Peyer's patch (tissue), 4 donors: ENCODE results near the gene BLM. TPM values are rescaled to one million over a fixed set of nuclear protein-coding genes. Genes with fewer than 3 reads are reported as not detected.

Experiments
- DNase-seq, 3 donors: peaks; one replicate each; pipeline ENCODE4 v3.0.0-alpha.2; 2017 to 2019
- H3K27ac ChIP-seq, 4 donors: fragments of 200-600 bp; sonication (generic); one replicate each; pipeline ENCODE4 v1.5.1; 2016 to 2019
- H3K27me3 ChIP-seq, 2 donors: fragments of 200-600 bp; sonication (generic); one replicate each; pipeline ENCODE4 v1.5.1; 2019
- H3K36me3 ChIP-seq, 3 donors: fragments of 200-600 bp; sonication (generic); one replicate each; pipeline ENCODE4 v1.5.1; 2016 to 2019
- H3K4me1 ChIP-seq, 4 donors: fragments of 200-600 bp; sonication (generic); one replicate each; pipeline ENCODE4 v1.5.1; 2016 to 2019
- H3K4me3 ChIP-seq, 4 donors: fragments of 200-600 bp; sonication (generic); 1 replicate in 3 of 4; 2 replicates in 1 of 4; pipeline ENCODE4 v1.5.1; 2016 to 2019; ENCODE audit warnings: mild to moderate bottlenecking in 1 of 4
- H3K9me3 ChIP-seq, 4 donors: fragments of 200-600 bp; sonication (generic); one replicate each; pipeline ENCODE4 v1.5.1; 2016 to 2019; ENCODE audit warnings: mild to moderate bottlenecking in 1 of 4
- POLR2A ChIP-seq, 2 donors: fragments of 450-650 bp; IDR thresholded peaks; one replicate each; pipeline ENCODE4 v1.5.1; 2017; ENCODE audit warnings: antibody characterized with exemption in 2 of 2, mild to moderate bottlenecking in 2 of 2, moderate library complexity in 2 of 2
- total RNA-seq, 4 donors: library from RNA; depleted of rRNA; stranded (reverse); fragments of >200 nt; gene quantifications; one replicate each; pipeline ENCODE4 v1.1.0, GENCODE V29; 2016
- TF ChIP-seq, protein P1 (sequence below), 6 experiments: fragments of 450-650 bp in 4 of 6; fragments of 200-600 bp in 2 of 6; sonication (generic) in 1 of 6; IDR thresholded peaks; one replicate each; pipeline ENCODE4 v1.5.1; 2017 to 2019; ENCODE audit warnings: antibody characterized with exemption in 6 of 6, mild to moderate bottlenecking in 3 of 6, moderate library complexity in 1 of 6

The BLM gene
- total RNA-seq, 4 donors from 2014 or later, result 0.94 to 8.4 (median 4.2) TPM

- DNase-seq, result no peak
- no peaks in the 10 kb centered on the region for H3K27me3 ChIP-seq
- H3K4me1 ChIP-seq, result no peaks in the 10 kb centered on the region
- no peaks in the 10 kb centered on the region for H3K9me3 ChIP-seq
- no peaks in the 10 kb centered on the region for H3K36me3 ChIP-seq
- no peak for TF ChIP-seq POLR2A (IDR thresholded peaks at IDR 0.05)
- TF ChIP-seq, protein P1, sequence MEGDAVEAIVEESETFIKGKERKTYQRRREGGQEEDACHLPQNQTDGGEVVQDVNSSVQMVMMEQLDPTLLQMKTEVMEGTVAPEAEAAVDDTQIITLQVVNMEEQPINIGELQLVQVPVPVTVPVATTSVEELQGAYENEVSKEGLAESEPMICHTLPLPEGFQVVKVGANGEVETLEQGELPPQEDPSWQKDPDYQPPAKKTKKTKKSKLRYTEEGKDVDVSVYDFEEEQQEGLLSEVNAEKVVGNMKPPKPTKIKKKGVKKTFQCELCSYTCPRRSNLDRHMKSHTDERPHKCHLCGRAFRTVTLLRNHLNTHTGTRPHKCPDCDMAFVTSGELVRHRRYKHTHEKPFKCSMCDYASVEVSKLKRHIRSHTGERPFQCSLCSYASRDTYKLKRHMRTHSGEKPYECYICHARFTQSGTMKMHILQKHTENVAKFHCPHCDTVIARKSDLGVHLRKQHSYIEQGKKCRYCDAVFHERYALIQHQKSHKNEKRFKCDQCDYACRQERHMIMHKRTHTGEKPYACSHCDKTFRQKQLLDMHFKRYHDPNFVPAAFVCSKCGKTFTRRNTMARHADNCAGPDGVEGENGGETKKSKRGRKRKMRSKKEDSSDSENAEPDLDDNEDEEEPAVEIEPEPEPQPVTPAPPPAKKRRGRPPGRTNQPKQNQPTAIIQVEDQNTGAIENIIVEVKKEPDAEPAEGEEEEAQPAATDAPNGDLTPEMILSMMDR (IDR thresholded peaks at IDR 0.05), result no peak
- no peak overlapping the region for H3K4me3 ChIP-seq
- H3K27ac ChIP-seq, result no peak overlapping the region
Measured at GRCh38 chr15:90757461-90757860, 40.3 kb downstream of the BLM start.

GRCh38 chr15:90760661-90761232 lies 43.6 kb downstream of the BLM start:
- DNase-seq, result no peak
- H3K4me1 ChIP-seq, result no peaks in the 10 kb centered on the region
- H3K27ac ChIP-seq, result no peak overlapping the region
- no peaks in the 10 kb centered on the region for H3K9me3 ChIP-seq
- no peaks in the 10 kb centered on the region for H3K36me3 ChIP-seq
- no peak overlapping the region for H3K4me3 ChIP-seq
- H3K27me3 ChIP-seq, result no peaks in the 10 kb centered on the region
- TF ChIP-seq, protein P1 (IDR thresholded peaks at IDR 0.05), result no peak
- TF ChIP-seq POLR2A (IDR thresholded peaks at IDR 0.05), result no peak

GRCh38 chr15:90761629-90762028 lies 44.5 kb downstream of the BLM start:
- TF ChIP-seq POLR2A (IDR thresholded peaks at IDR 0.05), result no peak
- TF ChIP-seq, protein P1 (IDR thresholded peaks at IDR 0.05), result no peak
- Histone ChIP-seq H3K27ac (no peak overlapping the region), H3K9me3 (no peaks in the 10 kb centered on the region), H3K36me3 (no peaks in the 10 kb centered on the region), H3K4me3 (no peak overlapping the region), H3K27me3 (no peaks in the 10 kb centered on the region), H3K4me1 (no peaks in the 10 kb centered on the region)
- DNase-seq, result no peak

DNA sequence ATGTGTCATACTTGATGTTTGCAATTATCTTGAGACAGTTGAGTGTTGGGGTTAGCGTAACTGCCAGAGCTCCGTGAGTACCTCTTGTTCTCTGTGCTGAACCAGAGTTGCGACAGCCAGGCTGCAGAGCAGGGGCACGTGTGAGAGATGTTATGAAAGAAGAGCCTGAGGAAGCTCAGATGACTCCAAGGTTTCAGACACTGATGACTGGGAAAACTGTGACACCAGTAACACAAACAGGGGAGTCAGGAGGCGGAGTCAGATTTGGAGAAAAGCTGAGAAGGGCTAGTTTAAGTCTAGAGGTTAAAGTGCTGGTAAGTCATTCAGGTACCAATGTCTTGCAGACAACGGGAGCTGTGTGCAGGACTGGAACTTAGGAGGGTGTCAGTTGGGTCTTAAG lies 45.0 kb downstream of the BLM start:
- Histone ChIP-seq H3K27me3 (no peaks in the 10 kb centered on the region), H3K36me3 (no peaks in the 10 kb centered on the region), H3K4me1 (no peaks in the 10 kb centered on the region), H3K27ac (no peak overlapping the region), H3K9me3 (no peaks in the 10 kb centered on the region), H3K4me3 (no peak overlapping the region)
- TF ChIP-seq, protein P1 (IDR thresholded peaks at IDR 0.05), result no peak
- TF ChIP-seq POLR2A (IDR thresholded peaks at IDR 0.05), result no peak
- DNase-seq, result peak in 1 of 3 donors; percentile 67

GRCh38 chr15:90763366-90764099 lies 46.4 kb downstream of the BLM start:
- no peak overlapping the region for H3K27ac ChIP-seq
- no peak overlapping the region for H3K4me3 ChIP-seq
- H3K4me1 ChIP-seq, result no peaks in the 10 kb centered on the region
- H3K36me3 ChIP-seq, result no peaks in the 10 kb centered on the region
- DNase-seq, result no peak
- no peaks in the 10 kb centered on the region for H3K27me3 ChIP-seq
- no peak for TF ChIP-seq POLR2A (IDR thresholded peaks at IDR 0.05)
- TF ChIP-seq, protein P1 (IDR thresholded peaks at IDR 0.05), result no peak
- no peaks in the 10 kb centered on the region for H3K9me3 ChIP-seq
